Stimulated activated CD8-positive, alpha-beta memory T cell treated with anti-CD3 and anti-CD28 coated beads, Interleukin-15, amount 100 ng/mL, for 4 hours (primary cell): ENCODE results near the gene CCDC88B.
"Not testable (repeated sequence)": the region's sequence is repeated elsewhere in the genome, so short reads cannot be mapped to it uniquely, and the experiment has no call there.

Experiments used
- DNase-seq, 2 donors: peaks; one replicate each; pipeline ENCODE4 v3.0.0-alpha.2; 2020; ENCODE audit warnings: low read depth in 2 of 2

CCDC88B gene

DNA sequence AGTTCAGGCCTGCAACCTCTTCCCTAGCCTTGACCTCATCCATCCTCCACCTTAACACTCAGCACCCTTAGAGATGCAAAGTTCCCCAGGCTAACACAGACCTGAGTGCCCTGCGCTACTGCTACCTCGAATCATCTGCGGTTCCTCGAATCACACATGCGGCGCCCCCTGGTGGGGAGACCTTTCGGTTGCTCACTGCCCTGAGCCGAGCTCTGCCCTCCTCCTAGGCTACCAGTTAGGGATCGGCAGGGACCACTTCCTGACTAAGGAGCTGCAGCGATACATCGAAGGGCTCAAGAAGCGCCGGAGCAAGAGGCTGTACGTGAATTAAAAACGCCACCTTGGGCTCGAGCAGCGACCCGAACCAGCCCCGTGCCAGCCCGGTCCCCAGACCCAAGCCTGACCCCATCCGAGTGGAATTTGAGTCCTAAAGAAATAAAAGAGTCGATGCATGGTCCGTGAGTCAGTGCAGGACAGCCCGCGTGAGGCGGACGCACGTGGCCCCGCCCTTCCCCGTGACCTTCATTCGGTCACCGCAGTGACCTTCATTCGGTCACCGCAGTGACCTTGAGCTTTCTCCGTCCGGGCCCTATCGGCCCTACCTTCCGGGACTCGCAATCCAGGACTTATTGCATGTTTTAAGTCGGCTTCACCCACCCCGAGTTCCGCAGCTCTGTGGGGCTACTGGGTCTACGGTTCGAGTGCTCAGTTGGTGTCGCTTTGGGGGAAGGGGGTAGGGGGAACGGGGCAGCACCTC lies 35.5 kb upstream of the CCDC88B start:
- DNase-seq: peak; percentile 74 to 81

GRCh38 chr11:64305075-64305690 lies 34.8 kb upstream of the CCDC88B start, which contains the start of gene ESRRA:
Gene ESRRA (plus strand): TSS chr11:64305524. CDS start chr11:64307180, 1,656 bp downstream.
- DNase-seq: peak; percentile 98 to 99

GRCh38 chr11:64305691-64306562 lies 34.1 kb upstream of the CCDC88B start:
- DNase-seq: peak; percentile 56 to 61

- no peak for DNase-seq
These were observed 33.5 kb upstream of the CCDC88B start for GRCh38 chr11:64306563-64306875.

GRCh38 chr11:64306876-64307622 lies 33.0 kb upstream of the CCDC88B start:
- no peak for DNase-seq

GRCh38 chr11:64307795-64308194 lies 32.2 kb upstream of the CCDC88B start:
- DNase-seq: not testable (repeated sequence)

DNA sequence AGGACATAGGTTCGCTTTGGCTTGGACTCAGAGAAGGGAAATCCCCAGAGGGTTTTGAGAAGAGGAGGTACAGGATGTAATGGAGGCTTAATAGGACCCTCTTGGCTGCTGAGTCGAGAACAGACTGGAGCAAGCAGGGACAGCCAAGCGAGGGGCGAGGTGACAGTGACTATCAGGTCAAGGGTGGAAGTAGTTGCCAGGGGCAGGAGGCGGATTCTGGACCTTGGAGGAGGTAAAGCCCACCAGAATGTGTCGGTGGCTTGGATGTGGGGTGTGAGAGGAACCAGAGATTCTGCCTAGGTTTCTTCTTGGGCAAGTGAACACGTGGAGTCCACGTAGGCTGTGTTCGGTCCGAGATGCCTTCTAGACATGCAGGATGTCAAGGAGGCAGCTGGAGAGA lies 27.1 kb upstream of the CCDC88B start:
- DNase-seq: no peak

DNA sequence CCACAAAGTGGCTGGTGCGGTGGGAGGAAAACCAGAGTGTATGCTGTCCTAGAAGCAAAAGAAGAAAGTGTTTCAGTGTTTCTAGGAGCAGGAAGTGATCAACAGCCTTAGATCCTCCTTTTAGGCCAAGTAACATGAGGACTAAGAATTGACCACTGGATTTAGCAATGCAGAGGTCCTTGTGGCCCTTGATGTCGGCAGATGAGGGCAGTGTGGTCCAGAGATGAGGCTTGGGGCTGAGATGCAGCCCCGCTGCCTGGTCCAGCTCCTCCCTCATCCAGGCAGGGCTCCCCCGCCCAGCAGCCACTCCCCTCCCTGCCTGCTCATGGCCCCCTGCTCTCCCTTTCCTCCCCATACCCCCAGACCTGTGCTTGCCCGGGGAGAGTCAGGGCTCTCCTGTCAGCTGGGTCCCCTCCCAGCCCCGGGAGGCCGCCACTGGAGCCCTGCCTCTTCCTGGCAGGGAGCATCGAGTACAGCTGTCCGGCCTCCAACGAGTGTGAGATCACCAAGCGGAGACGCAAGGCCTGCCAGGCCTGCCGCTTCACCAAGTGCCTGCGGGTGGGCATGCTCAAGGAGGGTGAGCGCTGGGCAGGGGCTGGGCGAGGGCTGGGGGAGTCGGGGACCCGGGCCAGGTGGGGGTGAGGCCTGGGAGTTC lies 26.4 kb upstream of the CCDC88B start:
- DNase-seq: no peak

DNA sequence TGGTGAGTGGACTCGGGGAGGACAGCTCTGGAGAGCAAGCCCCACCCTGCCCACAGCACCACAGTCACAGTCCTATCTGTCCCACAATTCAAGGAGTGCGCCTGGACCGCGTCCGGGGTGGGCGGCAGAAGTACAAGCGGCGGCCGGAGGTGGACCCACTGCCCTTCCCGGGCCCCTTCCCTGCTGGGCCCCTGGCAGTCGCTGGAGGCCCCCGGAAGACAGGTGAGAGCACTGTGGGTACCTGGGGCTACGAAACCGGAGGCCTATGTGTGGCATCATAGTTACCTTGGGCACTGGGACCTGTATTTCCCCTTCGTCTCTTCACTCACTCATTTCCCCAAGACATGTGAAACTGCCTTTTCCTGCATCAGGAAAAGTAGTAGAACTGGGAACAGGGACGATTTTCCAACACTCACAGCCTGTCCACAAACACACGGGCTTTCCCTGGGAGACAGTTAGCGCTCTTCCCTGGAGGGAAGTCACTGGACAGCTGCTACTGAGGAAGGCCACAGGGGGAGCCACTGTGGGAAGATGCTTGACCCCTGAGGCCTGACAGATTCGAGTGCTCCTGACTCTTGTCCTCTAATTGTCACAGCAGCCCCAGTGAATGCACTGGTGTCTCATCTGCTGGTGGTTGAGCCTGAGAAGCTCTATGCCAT lies 25.7 kb upstream of the CCDC88B start:
- no peak for DNase-seq

GRCh38 chr11:64314805-64315561 lies 25.0 kb upstream of the CCDC88B start:
- DNase-seq: no peak

- DNase-seq: not testable (repeated sequence)
These were observed 24.1 kb upstream of the CCDC88B start for GRCh38 chr11:64315667-64316526.

DNA sequence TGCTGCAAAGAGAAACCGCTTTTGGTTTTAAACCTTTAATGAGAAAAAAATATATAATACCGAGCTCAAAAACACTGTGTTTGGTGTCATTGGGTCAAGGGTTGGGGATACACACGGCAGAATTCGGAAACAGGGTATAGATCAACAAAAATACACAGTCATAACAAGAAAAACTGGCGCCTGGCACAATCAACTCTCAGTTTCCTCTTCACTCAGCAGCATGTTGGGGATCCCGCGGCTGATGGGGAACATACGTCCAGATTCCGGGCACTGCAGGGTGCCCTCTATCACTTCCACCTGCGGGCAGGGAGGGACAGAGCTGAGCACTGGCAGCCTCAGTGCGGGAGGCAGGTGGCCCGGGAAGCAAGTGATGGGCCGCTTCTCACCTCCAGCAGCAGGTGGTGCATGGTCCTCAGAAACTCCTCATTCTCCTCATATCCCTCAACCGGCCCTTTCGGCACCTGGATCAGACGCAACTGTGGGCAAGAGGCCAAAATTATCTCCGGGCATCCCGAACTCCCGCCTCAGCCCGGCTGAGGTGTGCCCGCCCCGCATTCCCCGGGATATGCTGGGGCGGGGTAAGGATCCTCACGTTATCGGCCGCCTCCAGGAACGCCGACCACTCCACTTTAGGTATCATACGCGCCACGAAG lies 23.2 kb upstream of the CCDC88B start:
- no peak for DNase-seq

GRCh38 chr11:64317325-64317960 lies 22.6 kb upstream of the CCDC88B start, which contains the start of gene TRMT112:
Gene TRMT112 (minus strand): TSS chr11:64317559. CDS start chr11:64317526, 33 bp downstream.
- peak; percentile 85 to 96 for DNase-seq

DNA sequence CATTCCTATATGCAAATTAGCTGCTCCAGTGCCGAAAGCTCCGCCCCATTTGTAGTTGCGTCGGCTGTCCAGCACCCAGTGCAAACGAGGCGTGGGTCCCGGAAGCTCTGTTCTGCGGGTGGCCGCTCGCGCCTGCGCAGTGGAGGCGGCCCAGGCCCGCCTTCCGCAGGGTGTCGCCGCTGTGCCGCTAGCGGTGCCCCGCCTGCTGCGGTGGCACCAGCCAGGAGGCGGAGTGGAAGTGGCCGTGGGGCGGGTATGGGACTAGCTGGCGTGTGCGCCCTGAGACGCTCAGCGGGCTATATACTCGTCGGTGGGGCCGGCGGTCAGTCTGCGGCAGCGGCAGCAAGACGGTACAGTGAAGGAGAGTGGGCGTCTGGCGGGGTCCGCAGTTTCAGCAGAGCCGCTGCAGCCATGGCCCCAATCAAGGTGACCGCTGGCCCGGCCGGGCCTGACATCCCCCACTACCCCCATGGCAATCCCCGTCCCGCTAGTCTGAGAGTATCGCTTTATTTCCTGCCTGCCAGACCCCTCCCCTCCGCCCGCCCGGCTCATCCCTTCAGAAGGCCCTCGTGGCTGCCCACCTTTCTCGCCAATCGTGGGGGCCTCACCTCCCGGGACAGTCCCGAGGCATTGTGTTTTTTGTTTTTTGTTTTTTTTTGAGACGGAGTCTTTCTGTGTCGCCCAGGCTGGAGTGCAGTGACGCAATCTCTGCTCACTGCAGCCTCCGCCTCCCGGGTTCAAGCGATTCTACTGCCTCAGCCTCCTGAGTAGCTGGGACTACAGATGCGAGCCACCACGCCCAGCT lies 21.8 kb upstream of the CCDC88B start, which contains the start of gene PRDX5:
PRDX5 (plus strand) TSS at position 161 of the 805 bp plus-strand sequence; CDS start at position 256, 95 bp downstream.
- DNase-seq: peak; percentile 88 to 92

- no peak for DNase-seq
These were observed 20.9 kb upstream of the CCDC88B start for GRCh38 chr11:64318766-64319761.

DNA sequence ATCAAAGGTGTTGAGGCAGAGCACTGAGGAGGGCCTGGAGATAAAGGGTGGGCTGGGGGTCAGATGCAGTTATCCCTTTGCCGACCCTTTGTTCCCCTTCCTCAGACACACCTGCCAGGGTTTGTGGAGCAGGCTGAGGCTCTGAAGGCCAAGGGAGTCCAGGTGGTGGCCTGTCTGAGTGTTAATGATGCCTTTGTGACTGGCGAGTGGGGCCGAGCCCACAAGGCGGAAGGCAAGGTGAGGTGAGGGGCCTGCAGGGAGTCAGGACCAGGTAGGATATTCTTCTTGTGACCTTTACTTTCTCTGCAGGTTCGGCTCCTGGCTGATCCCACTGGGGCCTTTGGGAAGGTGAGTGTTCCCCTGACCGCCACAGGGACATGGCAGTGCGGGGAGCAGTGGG lies 19.4 kb upstream of the CCDC88B start:
- DNase-seq: no peak
